Transverse colon (tissue), 4 donors: ENCODE measurements around the gene LRCH3. TPM values are rescaled to one million over a fixed set of nuclear protein-coding genes. Genes with fewer than 3 reads are reported as not detected.

Experiments
- DNase-seq: peaks from one replicate; pipeline ENCODE4 v3.0.0-alpha.2; 2019
- H3K27ac ChIP-seq, 4 donors: fragments of 200-600 bp; sonication (generic); 2 replicates each; pipeline ENCODE4 v1.5.1; 2016 to 2018; ENCODE audit warnings: inconsistent platforms in 4 of 4
- H3K27me3 ChIP-seq: fragments of 200-600 bp; sonication (generic); 2 replicates; pipeline ENCODE4 v1.5.1; 2017; ENCODE audit warnings: inconsistent platforms
- H3K36me3 ChIP-seq, 4 donors: fragments of 200-600 bp; sonication (generic); 2 replicates each; pipeline ENCODE4 v1.5.1; 2017 to 2019; ENCODE audit warnings: inconsistent platforms in 4 of 4
- H3K4me1 ChIP-seq, 4 donors: fragments of 200-600 bp; sonication (generic); 2 replicates each; pipeline ENCODE4 v1.5.1; 2017 to 2020; ENCODE audit warnings: inconsistent platforms in 4 of 4
- H3K4me3 ChIP-seq, 4 donors: fragments of 200-600 bp; sonication (generic); 1 replicate in 1 of 4; 2 replicates in 3 of 4; pipeline versions ENCODE4 v1.5.1 to v1.6.1; 2017 to 2019; ENCODE audit warnings: inconsistent platforms in 4 of 4
- H3K9me3 ChIP-seq, 2 donors: fragments of 200-600 bp; sonication (generic); 2 replicates each; pipeline ENCODE4 v1.5.1; 2017 to 2019; ENCODE audit warnings: inconsistent platforms in 2 of 2
- EP300 ChIP-seq: sonication (generic); formaldehyde crosslinking; IDR thresholded peaks from one replicate; pipeline ENCODE4 v1.6.1; 2017; ENCODE audit warnings: antibody characterized with exemption, low read depth
- POLR2A ChIP-seq: fragments of 450-650 bp; IDR thresholded peaks from one replicate; pipeline ENCODE4 v1.6.1; 2016; ENCODE audit warnings: antibody characterized with exemption, mild to moderate bottlenecking, moderate library complexity
- POLR2AphosphoS5 ChIP-seq, 3 donors: sonication (generic); formaldehyde crosslinking; IDR thresholded peaks; one replicate each; pipeline ENCODE4 v1.6.1; 2016; ENCODE audit warnings: antibody characterized with exemption in 3 of 3
- WGBS, 2 donors: methylation state at CpG; one replicate each; pipeline ENCODE4 v1.1.5; 2018; ENCODE audit warnings: low coverage in 1 of 2; 5-methylcytosine and 5-hydroxymethylcytosine counted together
- in situ Hi-C, 4 donors: fragments of 200-750 bp; cut with MboI; loops; one replicate each; pipeline versions ENCODE4 v1.15.0 to v1.15.1; 2017; ENCODE audit warnings: low sequenced_read_pairs in 3 of 4, low pct_ligation_motif_present in 1 of 4, low pct_unique_long_range_greater_than_20kb in 1 of 4
- intact Hi-C: fragments of 100-400 bp; cut with DNase I; formaldehyde crosslinking; loops from one replicate; pipeline ENCODE4 v1.15.1; 2023; ENCODE audit warnings: low total_unique reads
- total RNA-seq, 4 donors: library from RNA; depleted of rRNA; stranded (reverse); fragments of >200 nt; gene quantifications; one replicate each; pipeline ENCODE4 v1.1.0, GENCODE V29; 2016
- TF ChIP-seq, protein P1 (sequence below), 5 experiments: fragments of 200-600 bp in 3 of 5; fragments of 450-650 bp in 2 of 5; sonication (generic) in 3 of 5; IDR thresholded peaks; 1 replicate in 2 of 5; 2 replicates in 3 of 5; pipeline ENCODE4 v1.5.1; 2016 to 2017; ENCODE audit warnings: antibody characterized with exemption in 5 of 5, inconsistent platforms in 3 of 5, mild to moderate bottlenecking in 2 of 5, moderate library complexity in 1 of 5

Gene LRCH3
- total RNA-seq, 4 donors from 2014 or later: 36.0 to 122 (median 51.2) TPM

DNA sequence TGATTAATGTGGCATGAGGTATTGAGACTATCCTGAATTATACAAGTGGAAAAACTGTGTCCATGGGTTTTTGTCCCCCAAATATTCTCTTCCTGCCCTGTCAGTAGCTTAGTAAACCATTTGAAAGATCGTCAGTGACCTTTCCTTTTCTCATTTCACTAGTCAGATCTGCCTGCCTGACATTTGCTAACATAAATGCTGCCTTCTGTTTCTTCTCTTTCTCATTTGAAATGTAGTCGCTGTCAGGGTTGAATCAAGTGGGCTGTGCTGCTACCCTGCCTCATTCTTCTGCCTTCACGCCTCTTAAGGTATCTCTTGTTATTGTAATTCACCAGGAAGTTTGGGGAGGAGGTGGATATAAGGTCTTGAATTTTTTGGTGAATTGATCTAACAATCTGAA, 67.5 kb downstream of the LRCH3 start:
- 88 to 93% methylated on average over 3 of the region's 3 CpGs for whole genome bisulfite sequencing, 2 donors
- in situ Hi-C loops: no loop called here
- no peaks in the 10 kb centered on the region for H3K9me3 ChIP-seq
- no peak for DNase-seq
- no peaks in the 10 kb centered on the region for H3K27me3 ChIP-seq
- no peak overlapping the region for H3K4me3 ChIP-seq
- H3K4me1 ChIP-seq: no peaks in the 10 kb centered on the region
- no peak for TF ChIP-seq EP300
- TF ChIP-seq POLR2A: no peak
- TF ChIP-seq POLR2AphosphoS5 (IDR thresholded peaks at IDR 0.05): no peak
- TF ChIP-seq, protein P1, sequence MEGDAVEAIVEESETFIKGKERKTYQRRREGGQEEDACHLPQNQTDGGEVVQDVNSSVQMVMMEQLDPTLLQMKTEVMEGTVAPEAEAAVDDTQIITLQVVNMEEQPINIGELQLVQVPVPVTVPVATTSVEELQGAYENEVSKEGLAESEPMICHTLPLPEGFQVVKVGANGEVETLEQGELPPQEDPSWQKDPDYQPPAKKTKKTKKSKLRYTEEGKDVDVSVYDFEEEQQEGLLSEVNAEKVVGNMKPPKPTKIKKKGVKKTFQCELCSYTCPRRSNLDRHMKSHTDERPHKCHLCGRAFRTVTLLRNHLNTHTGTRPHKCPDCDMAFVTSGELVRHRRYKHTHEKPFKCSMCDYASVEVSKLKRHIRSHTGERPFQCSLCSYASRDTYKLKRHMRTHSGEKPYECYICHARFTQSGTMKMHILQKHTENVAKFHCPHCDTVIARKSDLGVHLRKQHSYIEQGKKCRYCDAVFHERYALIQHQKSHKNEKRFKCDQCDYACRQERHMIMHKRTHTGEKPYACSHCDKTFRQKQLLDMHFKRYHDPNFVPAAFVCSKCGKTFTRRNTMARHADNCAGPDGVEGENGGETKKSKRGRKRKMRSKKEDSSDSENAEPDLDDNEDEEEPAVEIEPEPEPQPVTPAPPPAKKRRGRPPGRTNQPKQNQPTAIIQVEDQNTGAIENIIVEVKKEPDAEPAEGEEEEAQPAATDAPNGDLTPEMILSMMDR (IDR thresholded peaks at IDR 0.05): no peak
- H3K27ac ChIP-seq: no peak overlapping the region
- intact Hi-C loops: no loop called here
- H3K36me3 ChIP-seq: peaks cover 0 to 35% (median 4%) of the 10 kb centered on the region in 4 donors

DNA sequence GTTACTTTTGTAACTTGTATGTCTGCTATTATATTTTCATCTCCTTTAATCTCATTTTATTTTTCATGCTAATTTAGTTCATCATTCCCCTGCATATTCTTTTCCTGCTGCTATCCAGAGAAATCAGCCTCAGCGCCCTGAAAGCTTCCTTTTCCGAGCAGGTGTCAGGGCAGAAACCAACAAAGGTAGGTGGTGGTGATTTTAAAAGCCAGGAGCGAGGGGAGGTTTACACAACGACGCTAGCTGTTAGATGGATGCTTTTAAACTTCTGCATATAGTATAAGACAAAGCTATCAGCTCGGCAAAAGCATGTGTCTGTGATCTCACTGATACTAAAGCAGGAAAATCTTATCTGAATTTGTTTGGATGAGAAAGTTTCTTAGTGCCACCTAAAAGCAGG, 75.0 kb downstream of the LRCH3 start:
- Histone ChIP-seq H3K36me3 (peaks cover 0 to 24% (median 6%) of the 10 kb centered on the region in 4 donors), H3K27ac (no peak overlapping the region), H3K4me1 (no peaks in the 10 kb centered on the region), H3K4me3 (no peak overlapping the region), H3K9me3 (no peaks in the 10 kb centered on the region), H3K27me3 (no peaks in the 10 kb centered on the region)
- 93 to 96% methylated on average over 6 of the region's 6 CpGs for WGBS, 2 donors
- in situ Hi-C loops: no loop called here
- no peak for DNase-seq
- TF ChIP-seq POLR2A (no peak), POLR2AphosphoS5 (IDR thresholded peaks at IDR 0.05) (no peak), EP300 (no peak)
- TF ChIP-seq, protein P1 (IDR thresholded peaks at IDR 0.05): no peak
- intact Hi-C loops: no loop called here

DNA sequence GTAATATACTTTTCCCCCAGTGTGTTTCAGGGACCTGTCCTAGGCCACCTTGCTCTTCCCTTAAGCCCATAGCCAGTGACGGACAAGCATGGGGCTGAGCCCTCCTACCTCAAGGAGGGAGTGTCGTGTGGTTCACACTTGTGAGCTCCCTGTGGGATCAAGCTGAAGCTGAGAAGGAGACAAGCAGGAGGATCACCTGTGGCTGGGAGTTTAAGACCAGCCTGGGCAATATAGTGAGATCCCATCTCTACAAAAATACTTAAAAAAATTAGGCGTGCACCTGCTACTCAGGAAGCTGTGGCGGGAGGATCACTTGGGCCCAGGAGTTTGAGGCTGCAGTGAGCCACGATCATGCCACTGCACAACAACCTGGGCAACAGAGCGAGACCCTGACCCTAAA, 82.3 kb downstream of the LRCH3 start:
- 97 to 100% methylated on average over 2 to 6 of the region's 6 CpGs for WGBS, 2 donors
- no peak for TF ChIP-seq EP300
- no peak for TF ChIP-seq POLR2A
- TF ChIP-seq, protein P1 (IDR thresholded peaks at IDR 0.05): no peak
- TF ChIP-seq POLR2AphosphoS5 (IDR thresholded peaks at IDR 0.05): no peak
- Histone ChIP-seq H3K9me3 (no peaks in the 10 kb centered on the region), H3K27ac (no peak overlapping the region), H3K4me3 (no peak overlapping the region), H3K4me1 (no peaks in the 10 kb centered on the region), H3K36me3 (peaks cover 0 to 53% (median 19%) of the 10 kb centered on the region in 4 donors), H3K27me3 (no peaks in the 10 kb centered on the region)
- intact Hi-C loops (no loop called here), in situ Hi-C loops (no loop called here)
- DNase-seq: no peak

DNA sequence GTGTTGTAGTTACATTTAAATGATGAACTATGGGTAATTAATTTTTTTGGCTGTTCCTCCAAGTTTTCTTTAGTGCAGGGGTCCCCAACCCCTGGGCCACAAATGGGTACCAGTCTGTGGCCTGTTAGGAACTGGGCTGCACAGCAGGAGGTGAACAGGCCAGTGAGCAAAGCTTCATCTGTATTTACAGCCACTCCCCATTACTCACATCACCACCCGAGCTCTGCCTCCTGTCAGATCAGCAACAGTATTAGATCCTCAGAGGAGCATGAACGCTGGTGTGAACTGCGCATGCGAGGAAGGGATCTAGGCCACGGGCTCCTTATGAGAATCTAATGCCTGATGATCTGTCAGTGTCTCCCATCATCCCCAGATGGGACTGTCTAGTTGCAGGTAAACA, 83.0 kb downstream of the LRCH3 start:
- Histone ChIP-seq H3K4me1 (no peaks in the 10 kb centered on the region), H3K27me3 (no peaks in the 10 kb centered on the region), H3K4me3 (no peak overlapping the region), H3K9me3 (no peaks in the 10 kb centered on the region), H3K36me3 (peaks cover 0 to 53% (median 19%) of the 10 kb centered on the region in 4 donors), H3K27ac (no peak overlapping the region)
- 94% methylated on average over 5 of the region's 5 CpGs; no CpG with 5 or more reads in 1 of the 2 donors for WGBS, 2 donors
- in situ Hi-C loops (no loop called here), intact Hi-C loops (no loop called here)
- TF ChIP-seq POLR2A: no peak
- no peak for TF ChIP-seq POLR2AphosphoS5 (IDR thresholded peaks at IDR 0.05)
- no peak for TF ChIP-seq EP300
- TF ChIP-seq, protein P1 (IDR thresholded peaks at IDR 0.05): no peak
- no peak for DNase-seq
